Erythroblast (primary cell): ENCODE data around the gene AGAP2.

ENCODE experiments used
- GATA1 ChIP-seq: IDR thresholded peaks from 2 replicates; pipeline ENCODE4 v1.6.1; 2011; ENCODE audit warnings: low read depth, mild to moderate bottlenecking, control low read depth, low read length, moderate library complexity
- POLR2A ChIP-seq: IDR thresholded peaks from 2 replicates; pipeline ENCODE4 v1.6.1; 2011; ENCODE audit warnings: mild to moderate bottlenecking, low read length

- no peak for TF ChIP-seq POLR2A
- TF ChIP-seq GATA1, result no peak
Observed at GRCh38 chr12:57749061-57749460, 10.5 kb upstream of the AGAP2 start.
